ENCODE results near the gene SYNC.

GRCh38 chr1:32666901-32667566 is 35.5 kb downstream of the SYNC start:
- TF ChIP-seq CTCF (IDR thresholded peaks at IDR 0.05), result no peak
- TF ChIP-seq POLR2A (IDR thresholded peaks at IDR 0.05), result no peak

Data from body of pancreas (tissue), 4 donors.